GM10248 (cell line): Measurements from ENCODE around the gene CD244.

Experiments
- CTCF ChIA-PET: fragments of 300-600 bp; sonication (Branson Sonifier 250); formaldehyde crosslinking; extraction: SDS; loops from one replicate; lab custom pipeline; 2021; ENCODE audit warnings: antibody characterized with exemption; lab: Yijun Ruan, JAX
- POLR2A ChIA-PET: fragments of 350-650 bp; sonication (Branson Sonifier 250); formaldehyde crosslinking; extraction: SDS; loops from one replicate; lab custom pipeline; 2020; ENCODE audit warnings: antibody characterized with exemption; lab: Yijun Ruan, JAX
- DNase-seq: peaks from one replicate; pipeline ENCODE4 v3.0.0; 2012; ENCODE audit errors: extremely low spot score
- CTCF ChIP-seq: IDR thresholded peaks from 2 replicates; pipeline ENCODE4 v1.5.1; 2012; ENCODE audit warnings: mild to moderate bottlenecking, low read depth; ENCODE audit errors: extremely low read depth, missing control alignments, control extremely low read depth

CD244 gene

GRCh38 chr1:160811147-160811546, 51.5 kb downstream of the CD244 start:
- no peak for TF ChIP-seq CTCF
- ChIA-PET POLR2A (no interaction called here), CTCF (interaction anchor here (1.1 to 1.9 kb wide), 4 partner anchors 9 to 43 kb away, joined by 4 to 7 read pairs (median 5); no protein-coding TSS in a partner anchor)
- no peak for DNase-seq

- DNase-seq, result no peak
- TF ChIP-seq CTCF, result no peak
- CTCF ChIA-PET, result interaction anchor here (1.8 kb wide), 1 partner anchor 10 kb away, joined by 6 read pairs; no protein-coding TSS in a partner anchor
- POLR2A ChIA-PET, result no interaction called here
These were observed 52.2 kb downstream of the CD244 start for GRCh38 chr1:160810486-160810885.

- POLR2A ChIA-PET, result no interaction called here
- no peak for DNase-seq
- no peak for TF ChIP-seq CTCF
- CTCF ChIA-PET, result interaction anchor here (1.0 to 2.4 kb wide), 4 partner anchors 8 to 146 kb away, joined by 3 to 7 read pairs (median 4); partner anchors contain the start of gene ITLN2
These were observed 54.4 kb downstream of the CD244 start for GRCh38 chr1:160808289-160808688.

- POLR2A ChIA-PET, result no interaction called here
- CTCF ChIA-PET, result interaction anchor here (1.0 to 2.4 kb wide), 3 partner anchors 16 to 147 kb away, joined by 3 to 7 read pairs (median 4); partner anchors contain the start of gene ITLN2
- DNase-seq, result no peak
- no peak for TF ChIP-seq CTCF
These were observed 54.9 kb downstream of the CD244 start for GRCh38 chr1:160807738-160808137.

- TF ChIP-seq CTCF, result no peak
- ChIA-PET CTCF (interaction anchor here (1.0 to 2.4 kb wide), 4 partner anchors 27 to 147 kb away, joined by 3 to 7 read pairs (median 5); partner anchors contain the start of gene ITLN2), POLR2A (no interaction called here)
- DNase-seq, result no peak
These were observed 55.4 kb downstream of the CD244 start for GRCh38 chr1:160807247-160807646.

- ChIA-PET CTCF (interaction anchor here (1.4 to 2.4 kb wide), 3 partner anchors 28 to 39 kb away, joined by 3 to 7 read pairs (median 7); no protein-coding TSS in a partner anchor), POLR2A (no interaction called here)
- no peak for DNase-seq
- TF ChIP-seq CTCF, result no peak
These were observed 55.9 kb downstream of the CD244 start for GRCh38 chr1:160806784-160807183.
